Tongue (tissue), 2 donors: ENCODE results near the gene CLDN9. TPM values are rescaled to one million over a fixed set of nuclear protein-coding genes. Genes with fewer than 3 reads are reported as not detected.
A peak's percentile ranks its signal among the peaks of the same experiment; 100 is the strongest.

Source experiments
- DNase-seq: peaks from one replicate; pipeline ENCODE4 v3.0.0-alpha.2; 2015
- total RNA-seq: library from RNA; depleted of rRNA; stranded (reverse); fragments of >200 nt; gene quantifications from one replicate; pipeline ENCODE4 v1.2.3, GENCODE V29; 2014

The CLDN9 gene
- total RNA-seq, 1 donor from 2014 or later, result not detected

GRCh38 chr16:3019594-3020246, 7.0 kb downstream of the CLDN9 start:
- no peak for DNase-seq

DNA sequence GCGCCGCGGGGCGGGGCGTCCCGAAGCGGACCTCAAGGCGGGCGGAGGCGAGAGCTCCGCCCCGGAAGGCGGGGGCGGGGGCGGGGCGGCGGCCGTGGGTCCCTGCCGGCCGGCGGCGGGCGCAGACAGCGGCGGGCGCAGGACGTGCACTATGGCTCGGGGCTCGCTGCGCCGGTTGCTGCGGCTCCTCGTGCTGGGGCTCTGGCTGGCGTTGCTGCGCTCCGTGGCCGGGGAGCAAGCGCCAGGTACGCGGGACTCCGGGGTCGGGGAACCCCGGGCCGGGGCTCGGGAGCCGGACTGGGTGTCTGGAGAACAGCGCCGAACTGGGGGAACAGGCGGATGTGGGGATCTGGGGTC, 7.5 kb downstream of the CLDN9 start, which contains the start of gene TNFRSF12A:
Gene TNFRSF12A, plus strand, starts transcription at position 122 of the 357 bp plus-strand sequence. Its CDS starts 30 bp downstream, at position 152.
- peak; percentile 90 for DNase-seq

GRCh38 chr16:3020604-3021448, 8.1 kb downstream of the CLDN9 start:
- peak; percentile 78 for DNase-seq

DNA sequence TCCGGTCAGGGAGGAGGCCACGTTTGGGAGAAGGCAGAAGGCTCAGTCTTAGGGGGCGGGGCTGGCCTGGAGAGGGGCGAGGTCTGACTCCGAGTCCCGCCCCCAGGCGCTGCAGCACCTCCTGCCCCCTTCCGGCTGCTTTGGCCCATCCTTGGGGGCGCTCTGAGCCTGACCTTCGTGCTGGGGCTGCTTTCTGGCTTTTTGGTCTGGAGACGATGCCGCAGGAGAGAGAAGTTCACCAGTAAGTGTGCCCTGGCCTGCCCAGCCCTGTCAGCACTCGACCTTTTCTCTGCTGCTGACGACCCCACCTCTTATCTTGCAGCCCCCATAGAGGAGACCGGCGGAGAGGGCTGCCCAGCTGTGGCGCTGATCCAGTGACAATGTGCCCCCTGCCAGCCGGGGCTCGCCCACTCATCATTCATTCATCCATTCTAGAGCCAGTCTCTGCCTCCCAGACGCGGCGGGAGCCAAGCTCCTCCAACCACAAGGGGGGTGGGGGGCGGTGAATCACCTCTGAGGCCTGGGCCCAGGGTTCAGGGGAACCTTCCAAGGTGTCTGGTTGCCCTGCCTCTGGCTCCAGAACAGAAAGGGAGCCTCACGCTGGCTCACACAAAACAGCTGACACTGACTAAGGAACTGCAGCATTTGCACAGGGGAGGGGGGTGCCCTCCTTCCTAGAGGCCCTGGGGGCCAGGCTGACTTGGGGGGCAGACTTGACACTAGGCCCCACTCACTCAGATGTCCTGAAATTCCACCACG, 8.9 kb downstream of the CLDN9 start:
- DNase-seq, result peak; percentile 90

- peak; percentile 93 for DNase-seq
Observed at GRCh38 chr16:3022208-3022683, 9.5 kb downstream of the CLDN9 start.

DNA sequence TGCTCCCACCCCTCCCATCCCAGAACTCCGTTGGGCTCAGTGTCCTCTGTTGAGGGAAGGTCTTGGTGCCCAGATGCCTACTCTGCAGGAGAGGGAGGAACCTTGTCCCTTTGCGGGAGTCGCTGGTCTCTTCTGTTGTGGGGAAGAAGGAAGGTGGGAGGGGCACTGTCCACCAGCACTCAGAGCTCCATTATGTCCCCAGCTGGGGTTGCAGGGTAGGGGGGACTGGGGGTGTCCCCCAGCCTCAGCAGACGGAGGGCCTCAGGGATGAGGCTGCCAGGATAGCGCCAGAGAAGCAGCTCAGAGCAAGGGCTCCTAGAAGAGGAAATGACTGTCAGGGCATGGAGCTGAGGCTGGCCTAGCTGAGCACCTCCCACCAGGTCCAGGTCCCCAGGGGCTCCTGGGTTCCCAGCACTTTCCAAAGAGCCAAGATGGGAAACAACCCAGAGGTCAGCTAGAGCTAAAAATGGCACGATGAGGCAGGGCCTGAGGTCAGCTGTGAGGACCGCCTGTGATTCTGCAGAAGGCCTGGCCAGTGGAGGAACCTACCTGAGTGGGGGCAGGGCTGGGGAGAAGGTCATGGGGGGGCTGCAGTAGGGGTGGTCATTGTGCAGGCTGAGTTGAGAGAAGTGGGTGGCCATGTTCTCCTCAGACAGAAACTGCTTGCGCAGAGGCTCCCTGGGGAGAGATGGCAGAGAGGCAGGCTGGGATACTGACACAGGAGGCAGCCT, 10.1 kb downstream of the CLDN9 start:
- DNase-seq, result no peak

- DNase-seq, result peak; percentile 79
Observed at GRCh38 chr16:3023415-3023668, 10.6 kb downstream of the CLDN9 start.

GRCh38 chr16:3023669-3024478, 11.2 kb downstream of the CLDN9 start, which contains the start of the genes HCFC1R1 and THOC6:
HCFC1R1 (minus strand) TSS chr16:3023942; CDS start chr16:3023941, 1 bp downstream.
THOC6 (plus strand) TSS chr16:3024035; CDS start chr16:3024327, 292 bp downstream.
- peak; percentile 99 for DNase-seq

- no peak for DNase-seq
Observed at GRCh38 chr16:3025032-3026002, 12.6 kb downstream of the CLDN9 start.

GRCh38 chr16:3026003-3026378, 13.3 kb downstream of the CLDN9 start:
- no peak for DNase-seq

DNA sequence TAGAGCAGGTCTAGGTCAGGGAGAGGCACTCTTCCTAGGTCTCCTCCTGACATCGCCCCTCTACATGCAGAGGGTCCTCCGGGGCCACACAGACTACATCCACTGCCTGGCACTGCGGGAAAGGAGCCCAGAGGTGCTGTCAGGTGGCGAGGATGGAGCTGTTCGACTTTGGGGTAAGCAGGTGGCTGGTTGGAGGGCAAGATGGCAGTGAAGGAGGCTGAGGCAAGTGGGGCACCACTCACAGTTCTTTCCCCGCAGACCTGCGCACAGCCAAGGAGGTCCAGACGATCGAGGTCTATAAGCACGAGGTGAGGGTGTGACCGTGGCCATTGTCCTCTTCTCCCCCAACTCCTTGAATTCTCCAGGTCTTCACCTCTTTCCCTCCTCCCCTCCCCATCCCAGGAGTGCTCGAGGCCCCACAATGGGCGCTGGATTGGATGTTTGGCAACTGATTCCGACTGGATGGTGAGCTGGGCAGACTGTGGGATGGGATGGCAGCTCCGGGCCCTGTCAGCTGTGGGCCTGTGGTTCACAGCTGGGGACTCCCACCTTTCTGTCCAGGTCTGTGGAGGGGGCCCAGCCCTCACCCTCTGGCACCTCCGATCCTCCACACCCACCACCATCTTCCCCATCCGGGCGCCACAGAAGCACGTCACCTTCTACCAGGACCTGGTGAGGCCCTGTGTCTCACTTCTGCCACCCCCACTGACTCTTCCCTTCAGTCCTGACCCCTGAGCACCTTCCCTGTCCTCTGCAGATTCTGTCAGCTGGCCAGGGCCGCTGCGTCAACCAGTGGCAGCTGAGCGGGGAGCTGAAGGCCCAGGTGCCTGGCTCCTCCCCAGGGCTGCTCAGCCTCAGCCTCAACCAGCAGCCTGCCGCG, 14.1 kb downstream of the CLDN9 start:
- no peak for DNase-seq

- DNase-seq, result no peak
Observed at GRCh38 chr16:3027489-3027795, 14.7 kb downstream of the CLDN9 start.

GRCh38 chr16:3027983-3028715, 15.4 kb downstream of the CLDN9 start:
- peak; percentile 90 for DNase-seq

DNA sequence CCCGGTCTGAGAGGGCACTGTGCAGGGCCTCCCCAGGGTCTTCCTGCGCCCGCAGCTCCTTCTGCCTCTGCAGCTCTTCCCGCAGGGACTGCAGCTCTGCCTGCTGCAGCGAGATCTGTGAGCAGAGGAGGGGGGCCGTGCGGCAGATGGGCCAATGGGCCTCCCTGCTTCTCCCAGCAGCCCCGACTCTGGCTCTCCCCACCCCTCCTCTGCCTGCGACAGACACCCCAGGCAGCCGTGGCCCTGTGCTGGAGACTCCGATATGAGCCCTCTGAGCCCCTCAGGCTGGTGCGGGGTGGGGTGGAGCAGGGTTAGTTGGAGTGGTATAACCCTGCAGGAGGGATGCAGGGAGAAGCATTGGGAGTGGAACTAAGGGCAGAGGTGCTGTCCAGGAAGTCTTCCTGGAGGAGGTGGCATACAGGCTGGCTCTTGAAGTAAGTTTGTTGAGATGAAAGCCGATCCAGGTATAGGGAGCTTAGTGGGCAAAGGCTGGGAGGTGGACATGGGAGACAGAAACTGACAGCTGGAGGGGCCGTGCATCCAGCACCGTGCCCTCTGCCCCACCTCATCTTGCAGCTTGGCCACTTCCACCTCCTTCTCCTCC, 16.1 kb downstream of the CLDN9 start:
- DNase-seq, result no peak

GRCh38 chr16:3029491-3030221, 16.9 kb downstream of the CLDN9 start:
- DNase-seq, result no peak

GRCh38 chr16:3030222-3031212, 17.8 kb downstream of the CLDN9 start:
- no peak for DNase-seq
